CMK (cell line): ENCODE measurements around the gene LEMD3.
"Not testable (repeated sequence)": the region's sequence is repeated elsewhere in the genome, so short reads cannot be mapped to it uniquely, and the experiment has no call there.

Experiments used
- DNase-seq: peaks from one replicate; pipeline ENCODE4 v3.0.0-alpha.2; 2010; ENCODE audit warnings: low read depth

The LEMD3 gene

DNA sequence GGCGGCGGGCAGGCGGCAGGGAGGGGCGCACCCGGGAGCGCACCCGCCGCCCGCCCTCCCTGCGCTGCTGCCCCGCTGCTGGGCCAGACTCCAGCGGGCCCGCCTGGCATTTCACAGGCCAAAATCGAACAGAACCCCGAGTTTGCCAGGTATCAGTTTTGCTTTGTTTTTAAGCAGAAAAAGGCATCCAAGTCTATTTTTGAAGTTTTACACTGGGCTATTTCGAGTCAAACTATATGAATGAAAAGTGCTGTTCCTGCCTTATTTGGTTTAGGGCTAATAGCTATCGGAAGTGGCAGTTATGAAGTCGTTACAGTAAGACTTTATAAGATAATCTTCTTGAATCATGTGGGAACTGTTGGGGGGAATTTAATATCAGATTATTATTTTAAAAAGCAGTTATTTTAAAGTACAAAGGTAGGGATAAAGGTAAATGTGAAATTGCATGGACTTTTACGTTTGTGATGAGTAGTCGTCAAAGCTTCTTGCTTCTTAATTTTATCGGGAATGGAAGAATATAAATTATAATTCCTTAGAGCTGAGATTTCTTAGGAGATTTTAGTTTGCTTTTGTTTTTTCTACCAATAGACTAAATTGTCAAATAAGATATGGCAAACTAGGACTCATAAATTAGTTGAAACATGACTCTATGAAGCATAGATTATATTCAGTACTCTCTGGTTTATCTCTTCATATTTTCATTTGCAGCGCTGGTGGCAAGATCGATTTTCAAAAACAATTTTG is 110.2 kb downstream of the LEMD3 start:
- no peak for DNase-seq

DNA sequence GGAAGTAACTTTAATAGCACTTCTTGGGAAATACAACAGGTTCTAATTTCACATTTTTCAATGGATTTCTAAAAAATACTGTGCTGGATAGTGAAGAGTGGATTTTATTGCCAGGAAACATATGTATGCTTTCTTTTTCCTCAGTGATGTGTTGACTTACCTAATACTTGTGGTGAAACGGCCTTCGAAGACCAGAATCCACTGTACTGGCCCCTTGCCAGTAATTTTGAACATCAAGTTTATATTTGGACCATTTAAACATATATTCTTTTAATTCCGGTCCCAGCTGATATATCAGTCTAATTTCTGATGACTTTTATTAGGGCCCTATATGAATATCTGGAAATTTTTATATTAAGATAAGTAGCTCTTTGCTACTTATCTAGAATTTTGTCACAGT is 110.9 kb downstream of the LEMD3 start:
- no peak for DNase-seq

DNA sequence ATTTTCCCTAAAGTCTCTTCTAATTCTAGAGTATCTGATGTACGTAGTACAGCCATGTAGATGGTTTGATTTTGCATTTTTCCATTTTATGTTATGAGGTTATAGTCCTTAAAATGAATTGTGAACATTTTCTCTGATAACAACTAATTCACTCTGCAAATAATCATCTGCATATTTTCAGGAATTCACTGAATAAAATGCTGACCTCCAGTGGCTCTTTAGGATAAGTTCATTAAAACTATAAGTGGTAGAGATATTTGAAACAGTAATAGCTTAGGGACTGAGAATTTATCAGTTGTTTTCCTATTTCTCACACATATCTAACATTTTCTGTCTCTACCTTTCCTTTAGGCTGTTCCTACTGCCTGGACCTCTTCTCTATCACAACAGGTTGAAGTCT is 113.5 kb downstream of the LEMD3 start:
- no peak for DNase-seq

DNA sequence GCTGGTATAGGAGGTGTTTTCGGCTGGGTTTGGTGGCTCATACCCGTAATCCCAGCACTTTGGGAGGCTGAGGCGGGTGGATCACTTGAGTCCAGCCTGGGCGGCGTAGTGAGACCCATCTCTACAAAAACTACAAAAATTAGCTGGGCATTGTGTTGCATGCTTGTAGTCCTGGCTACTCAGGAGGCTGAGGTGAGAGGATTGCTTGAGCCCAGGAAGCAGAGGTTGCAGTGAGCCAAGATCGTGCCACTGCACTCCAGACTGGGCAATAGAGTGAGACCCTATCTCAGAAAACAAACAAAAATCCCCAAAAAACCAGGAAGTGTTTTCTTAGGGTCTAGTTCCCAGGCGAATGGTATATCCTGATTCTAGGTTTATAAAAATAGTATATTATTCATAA is 116.1 kb downstream of the LEMD3 start:
- DNase-seq = not testable (repeated sequence)

DNA sequence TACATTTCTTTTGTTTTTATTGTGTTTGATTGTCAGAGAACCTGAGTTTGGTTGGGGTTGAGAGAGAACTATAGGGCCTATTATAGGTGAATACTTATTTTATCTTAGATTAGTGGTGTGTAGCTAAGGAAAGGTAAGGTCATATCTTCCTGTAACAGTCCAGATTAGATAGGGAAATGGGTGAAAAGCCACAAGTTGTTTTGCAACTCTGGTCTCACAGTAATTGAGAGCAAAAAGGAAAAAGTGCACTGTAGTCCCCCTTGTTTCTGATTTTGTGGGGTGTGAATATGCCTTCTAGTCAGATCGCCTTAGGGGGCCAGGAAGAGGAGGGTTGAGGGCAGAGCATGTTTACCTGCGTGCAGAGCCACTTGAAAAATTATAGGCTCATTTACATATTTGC is 118.0 kb downstream of the LEMD3 start:
- DNase-seq = no peak

DNA sequence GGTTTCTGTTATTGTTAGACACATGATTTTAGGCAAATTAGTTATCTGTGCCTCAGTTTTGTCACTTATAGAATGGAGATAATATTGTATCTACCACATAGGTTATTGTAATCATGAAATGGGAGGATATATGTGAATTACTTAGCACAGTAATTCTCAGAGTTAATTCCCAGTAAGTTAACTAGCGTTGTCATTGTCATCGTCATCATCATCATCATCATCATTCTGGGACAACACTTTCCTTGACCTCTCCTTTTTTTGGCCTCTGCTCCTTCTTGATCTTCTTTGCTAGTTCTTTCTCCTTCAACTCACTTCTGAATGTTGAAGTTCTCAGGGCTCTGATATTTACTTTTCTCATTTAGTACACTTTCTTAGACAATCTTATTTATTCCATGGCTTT is 122.9 kb downstream of the LEMD3 start:
- DNase-seq = no peak

DNA sequence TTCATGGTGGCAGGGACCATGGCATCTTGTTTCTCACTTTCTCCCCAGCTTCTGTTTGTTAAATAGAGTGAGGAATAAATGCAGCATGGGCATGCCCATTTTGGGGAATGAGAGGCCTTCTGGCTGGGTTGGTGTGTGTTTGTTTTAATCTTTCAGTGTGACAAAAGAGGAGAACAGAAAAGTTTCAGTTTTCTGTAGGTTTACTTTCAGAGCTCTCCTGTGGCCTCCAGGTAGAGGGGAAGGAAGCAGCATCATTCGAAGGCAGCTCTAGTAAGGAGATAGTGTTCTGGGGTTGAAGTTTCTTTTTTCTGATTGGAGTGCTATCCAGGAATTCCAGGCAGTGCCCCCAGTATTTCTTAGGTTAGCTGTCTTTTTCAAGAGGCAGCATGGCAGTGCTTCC is 124.4 kb downstream of the LEMD3 start:
- DNase-seq = no peak

DNA sequence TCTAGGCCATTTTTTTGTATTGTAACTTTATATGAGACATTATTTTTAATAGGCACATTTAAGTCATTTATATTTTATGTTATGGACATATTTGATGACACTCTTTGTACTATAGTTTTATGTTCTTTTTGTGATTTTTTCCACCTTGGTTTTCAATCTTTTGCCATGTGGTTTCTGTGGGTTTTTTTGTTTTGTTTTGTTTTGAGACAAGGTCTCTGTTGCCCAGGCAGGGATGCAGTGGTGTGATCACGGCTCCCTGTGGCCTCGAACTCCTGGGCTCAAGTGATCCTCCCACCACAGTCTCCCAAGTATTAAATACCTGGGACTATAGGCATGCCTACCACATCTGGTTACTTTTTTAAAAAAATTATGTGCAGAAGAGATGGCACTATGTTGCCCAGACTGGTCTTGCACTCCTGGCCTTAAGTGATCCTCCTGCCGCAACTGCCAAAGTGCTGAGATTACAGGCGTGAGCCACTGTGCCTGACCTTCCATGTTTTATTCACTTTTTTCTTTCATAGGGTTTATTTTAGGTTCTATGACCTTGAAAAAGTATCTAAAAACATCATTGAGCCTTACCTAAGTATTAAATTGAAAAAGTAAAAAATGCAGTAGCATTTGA is 125.4 kb downstream of the LEMD3 start:
- DNase-seq = no peak

DNA sequence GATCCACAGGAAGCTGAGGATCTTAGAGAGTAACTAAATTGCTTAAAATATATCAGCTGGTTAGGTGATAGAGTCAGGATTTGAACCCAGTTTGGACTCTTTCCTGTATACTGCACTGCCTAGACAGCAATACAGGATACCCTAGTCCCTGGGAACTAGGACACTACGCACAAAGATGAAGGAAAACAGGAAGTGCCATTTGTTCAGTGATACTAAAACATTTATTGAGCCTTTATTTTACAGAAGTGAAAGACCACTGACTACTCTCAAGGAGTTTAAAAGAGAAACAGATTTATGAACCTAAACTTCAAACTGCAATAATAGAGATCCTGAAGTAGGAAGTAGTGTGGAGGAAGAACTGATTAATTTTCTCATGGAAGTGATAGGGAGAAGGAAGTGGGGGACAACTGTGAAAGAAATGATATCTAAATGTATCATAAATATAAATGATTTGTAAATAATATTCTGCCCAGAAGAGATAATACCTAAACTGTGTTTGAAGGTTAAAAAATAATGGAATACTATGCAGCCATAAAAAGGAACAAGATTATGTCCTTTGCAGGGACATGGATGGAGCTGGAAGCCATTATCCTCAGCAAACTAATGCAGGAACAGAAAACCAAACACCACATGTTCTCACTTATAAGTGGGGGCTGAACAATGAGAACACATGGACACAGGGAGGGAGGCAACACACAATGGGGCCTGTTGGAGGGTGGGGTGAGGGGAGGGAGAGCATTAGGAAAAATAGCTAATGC is 127.3 kb downstream of the LEMD3 start:
- no peak for DNase-seq
